A549 (cell line): ENCODE results near the gene SOD3. TPM values are rescaled to one million over a fixed set of nuclear protein-coding genes. Genes with fewer than 3 reads are reported as not detected.

ENCODE experiments used
- ATAC-seq, 2 experiments: fragments of 200-7000 bp in 1 of 2; fragments of >200 bp in 1 of 2; cut with Nextera tagmentation in 1 of 2; cut with Tn5 transposase in 1 of 2; 3 replicates each; pipeline versions ENCODE4 v1.8.0 to v1.9.1; 2018 to 2020; ENCODE audit warnings: mild to moderate bottlenecking in 1 of 2, moderate library complexity in 1 of 2
- CTCF ChIA-PET: fragments of 300-600 bp; sonication (Branson Sonifier 250); formaldehyde crosslinking; extraction: SDS; loops from one replicate; lab custom pipeline; 2021; ENCODE audit warnings: antibody characterized with exemption, inconsistent platforms; lab: Yijun Ruan, JAX
- POLR2A ChIA-PET: fragments of 350-600 bp; formaldehyde crosslinking; extraction: SDS; loops from one replicate; lab custom pipeline; 2021; ENCODE audit warnings: antibody characterized with exemption, inconsistent platforms; lab: Yijun Ruan, JAX
- DNase-seq, 2 experiments: peaks; one replicate each; pipeline versions ENCODE4 v3.0.0 to v3.0.0-alpha.2; 2011 to 2016; ENCODE audit warnings: low read depth in 1 of 2, low spot score in 1 of 2
- FAIRE-seq: peaks from 2 replicates; lab custom pipeline; 2011; peaks lifted over from hg19 to GRCh38; lab: Jason Lieb, UNC
- H3K27ac ChIP-seq, 2 experiments: fragments of >200 bp; sonication (Bioruptor Twin); formaldehyde crosslinking; 3 replicates each; pipeline ENCODE4 v1.5.1; 2016 to 2017
- H3K4me1 ChIP-seq: fragments of >200 bp; sonication (Bioruptor Twin); formaldehyde crosslinking; 3 replicates; pipeline ENCODE4 v1.6.1; 2016
- H3K4me2 ChIP-seq: fragments of >200 bp; sonication (Bioruptor Twin); formaldehyde crosslinking; 3 replicates; pipeline ENCODE4 v1.6.1; 2016
- H3K4me3 ChIP-seq: fragments of >200 bp; sonication (Bioruptor Twin); formaldehyde crosslinking; 3 replicates; pipeline ENCODE4 v1.5.1; 2016
- H3K9me3 ChIP-seq: fragments of >200 bp; sonication (Bioruptor Twin); formaldehyde crosslinking; 3 replicates; pipeline ENCODE4 v1.6.1; 2016
- ATOH8 ChIP-seq: fragments of 250-450 bp; sonication (Bioruptor Pico); IDR thresholded peaks from 2 replicates; pipeline ENCODE4 v1.5.0; 2020; ENCODE audit warnings: low read depth, mild to moderate bottlenecking, moderate library complexity
- BHLHE40 ChIP-seq: IDR thresholded peaks from 2 replicates; pipeline ENCODE4 v1.6.1; 2012; ENCODE audit warnings: low read depth, low read length, inconsistent platforms
- CBX8 ChIP-seq: fragments of 200-600 bp; sonication (generic); IDR thresholded peaks from 2 replicates; pipeline ENCODE4 v1.6.1; 2016
- CEBPB ChIP-seq, 2 experiments: fragments of >200 bp in 1 of 2; sonication (Bioruptor Twin) in 1 of 2; formaldehyde crosslinking in 1 of 2; IDR thresholded peaks; 2 replicates each; pipeline ENCODE4 v1.6.1; 2012 to 2016
- CHD2 ChIP-seq: fragments of 150-350 bp; IDR thresholded peaks from 2 replicates; pipeline ENCODE4 v1.6.1; 2014; ENCODE audit warnings: low read length; ENCODE audit not compliant: partially characterized antibody
- CHD4 ChIP-seq: fragments of 200-600 bp; sonication (generic); IDR thresholded peaks from 2 replicates; pipeline ENCODE4 v1.6.1; 2016; ENCODE audit warnings: antibody characterized with exemption, mild to moderate bottlenecking, borderline replicate concordance
- EHF ChIP-seq: fragments of 250-450 bp; sonication (Bioruptor Pico); IDR thresholded peaks from 2 replicates; pipeline ENCODE4 v1.5.0; 2020; ENCODE audit warnings: mild to moderate bottlenecking
- EHMT2 ChIP-seq: fragments of 200-600 bp; sonication (generic); IDR thresholded peaks from 2 replicates; pipeline ENCODE4 v1.6.1; 2016; ENCODE audit warnings: antibody characterized with exemption, low read depth, mild to moderate bottlenecking, moderate library complexity
- ESRRA ChIP-seq: fragments of 150-350 bp; IDR thresholded peaks from 2 replicates; pipeline ENCODE4 v1.6.1; 2014; ENCODE audit warnings: mild to moderate bottlenecking, low read length, borderline replicate concordance
- FOSB ChIP-seq: fragments of 250-450 bp; sonication (Bioruptor Pico); IDR thresholded peaks from 2 replicates; pipeline ENCODE4 v1.5.0; 2020; ENCODE audit warnings: mild to moderate bottlenecking, moderate library complexity
- FOSL2 ChIP-seq, 2 experiments: fragments of 450-650 bp in 1 of 2; fragments of >200 bp in 1 of 2; sonication (Bioruptor Twin) in 1 of 2; formaldehyde crosslinking; IDR thresholded peaks; 2 replicates each; pipeline versions ENCODE4 v1.5.0 to v1.6.1; 2016 to 2020; ENCODE audit warnings: mild to moderate bottlenecking in 1 of 2, moderate library complexity in 1 of 2
- FOXS1 ChIP-seq: fragments of 250-450 bp; sonication (Bioruptor Pico); IDR thresholded peaks from 2 replicates; pipeline ENCODE4 v1.5.0; 2020; ENCODE audit warnings: mild to moderate bottlenecking, moderate library complexity
- GATA3 ChIP-seq: IDR thresholded peaks from 2 replicates; pipeline ENCODE4 v1.6.1; 2012; ENCODE audit warnings: borderline replicate concordance
- HDAC2 ChIP-seq: fragments of 200-600 bp; sonication (generic); IDR thresholded peaks from 2 replicates; pipeline ENCODE4 v1.6.1; 2016
- HEYL ChIP-seq: fragments of 250-450 bp; sonication (Bioruptor Pico); IDR thresholded peaks from 2 replicates; pipeline ENCODE4 v1.8.0; 2021; ENCODE audit warnings: mild to moderate bottlenecking, moderate library complexity
- HOXA7 ChIP-seq: fragments of 250-450 bp; sonication (Bioruptor Pico); IDR thresholded peaks from 2 replicates; pipeline ENCODE4 v1.5.0; 2020; ENCODE audit warnings: mild to moderate bottlenecking, moderate library complexity
- HOXB5 ChIP-seq: fragments of 250-450 bp; sonication (Bioruptor Pico); IDR thresholded peaks from 2 replicates; pipeline ENCODE4 v1.5.0; 2020; ENCODE audit warnings: mild to moderate bottlenecking, moderate library complexity
- MAFK ChIP-seq: fragments of 450-650 bp; IDR thresholded peaks from 2 replicates; pipeline ENCODE4 v1.6.1; 2014; ENCODE audit not compliant: partially characterized antibody
- MAZ ChIP-seq: fragments of 150-350 bp; IDR thresholded peaks from 2 replicates; pipeline ENCODE4 v1.6.1; 2014; ENCODE audit warnings: antibody characterized with exemption, low read depth, low read length, borderline replicate concordance
- MYC ChIP-seq: IDR thresholded peaks from 2 replicates; pipeline ENCODE4 v1.6.1; 2012; ENCODE audit warnings: mild to moderate bottlenecking, inconsistent platforms, low read length, improper control_type of control experiment, borderline replicate concordance
- NR3C1 ChIP-seq: fragments of >200 bp; sonication (Bioruptor Twin); formaldehyde crosslinking; IDR thresholded peaks from 3 replicates; pipeline ENCODE4 v1.6.1; 2017
- PHF8 ChIP-seq: fragments of 200-600 bp; sonication (generic); IDR thresholded peaks from 2 replicates; pipeline ENCODE4 v1.6.1; 2016; ENCODE audit warnings: low read depth, mild to moderate bottlenecking, antibody characterized with exemption, moderate library complexity, borderline replicate concordance
- POLR2A ChIP-seq: IDR thresholded peaks from 2 replicates; pipeline ENCODE4 v1.6.1; 2012; ENCODE audit warnings: mild to moderate bottlenecking, low read length
- POLR2AphosphoS2 ChIP-seq: conservative IDR thresholded peaks from 2 replicates; pipeline ENCODE4 v1.6.1; 2012; ENCODE audit warnings: low read length, improper control_type of control experiment, inconsistent platforms
- RARB ChIP-seq: fragments of 250-450 bp; sonication (Bioruptor Pico); IDR thresholded peaks from 2 replicates; pipeline ENCODE4 v1.8.0; 2021; ENCODE audit warnings: mild to moderate bottlenecking, moderate library complexity
- RCOR1 ChIP-seq: fragments of 150-350 bp; IDR thresholded peaks from 2 replicates; pipeline ENCODE4 v1.6.1; 2014; ENCODE audit warnings: antibody characterized with exemption, low read length, low read depth
- RFX5 ChIP-seq: fragments of 450-650 bp; IDR thresholded peaks from 2 replicates; pipeline ENCODE4 v1.7.1; 2014; ENCODE audit warnings: antibody characterized with exemption, mild to moderate bottlenecking, moderate library complexity
- RNF2 ChIP-seq: fragments of 200-600 bp; sonication (generic); IDR thresholded peaks from 2 replicates; pipeline ENCODE4 v1.6.1; 2016; ENCODE audit warnings: low read depth, mild to moderate bottlenecking, antibody characterized with exemption, moderate library complexity, borderline replicate concordance
- TFCP2L1 ChIP-seq: fragments of 250-450 bp; sonication (Bioruptor Pico); IDR thresholded peaks from 2 replicates; pipeline ENCODE4 v1.5.0; 2021; ENCODE audit warnings: mild to moderate bottlenecking
- ZNF302 ChIP-seq: fragments of 250-450 bp; sonication (Bioruptor Pico); IDR thresholded peaks from 2 replicates; pipeline ENCODE4 v1.9.0; 2021; ENCODE audit warnings: inconsistent platforms, mild to moderate bottlenecking, moderate library complexity
- ZSCAN20 ChIP-seq: fragments of 250-450 bp; sonication (Bioruptor Pico); IDR thresholded peaks from 2 replicates; pipeline ENCODE4 v1.8.0; 2022; ENCODE audit warnings: mild to moderate bottlenecking, moderate library complexity
- WGBS: methylation state at CpG from one replicate; pipeline ENCODE4 v1.1.6; 2017; ENCODE audit errors: missing lambda C conversion rate; 5-methylcytosine and 5-hydroxymethylcytosine counted together
- polyA plus RNA-seq, 4 experiments: library from polyadenylated mRNA; depleted of rRNA in 3 of 4; stranded (reverse); fragments of >200 nt; fragmentation: RNase III in 1 of 4; extraction: RNeasy Plus Mini Kit Qiagen cat#74134 plus additional on column Dnase treatment in 1 of 4; gene quantifications; 2 replicates in 3 of 4; 3 replicates in 1 of 4; pipeline ENCODE4 v1.2.3, GENCODE V29; 2011 to 2017
- TF ChIP-seq, protein P1 (sequence below): IDR thresholded peaks from 2 replicates; pipeline ENCODE4 v1.6.1; 2012; ENCODE audit warnings: low read depth, borderline replicate concordance
- TF ChIP-seq, protein P2 (sequence below): fragments of 150-350 bp; IDR thresholded peaks from 2 replicates; pipeline ENCODE4 v1.6.1; 2014; ENCODE audit warnings: low read depth, mild to moderate bottlenecking, low read length
- TF ChIP-seq, protein P3 (sequence below): fragments of >200 bp; sonication (Bioruptor Twin); formaldehyde crosslinking; IDR thresholded peaks from 3 replicates; pipeline ENCODE4 v1.6.1; 2016

The SOD3 gene
- polyA plus RNA-seq, 2 of the 4 experiments (the other 2 are of a cell fraction) = not detected

GRCh38 chr4:24764345-24764744, 31.0 kb upstream of the SOD3 start:
- WGBS = 67% methylated on average over 3 of the region's 3 CpGs
- Histone ChIP-seq H3K27ac (peak overlapping the region in 1 of 2 experiments; percentile 25; a peak in 1 of 6 replicates), H3K4me3 (no peak overlapping the region), H3K4me2 (peak overlapping the region; percentile 57; the same call in 2 of the 3 replicates), H3K4me1 (peaks cover 12% of the 10 kb centered on the region; the same call in 1 of the 3 replicates)
- no peak for DNase-seq
- no peak for TF ChIP-seq CHD2
- no peak for TF ChIP-seq CEBPB (IDR thresholded peaks at IDR 0.05)
- no peak for TF ChIP-seq FOXS1 (CRISPR knock-in tag)
- TF ChIP-seq CBX8 = no peak
- no peak for TF ChIP-seq RFX5
- TF ChIP-seq RCOR1 = no peak
- TF ChIP-seq HDAC2 = no peak
- TF ChIP-seq, protein P1, sequence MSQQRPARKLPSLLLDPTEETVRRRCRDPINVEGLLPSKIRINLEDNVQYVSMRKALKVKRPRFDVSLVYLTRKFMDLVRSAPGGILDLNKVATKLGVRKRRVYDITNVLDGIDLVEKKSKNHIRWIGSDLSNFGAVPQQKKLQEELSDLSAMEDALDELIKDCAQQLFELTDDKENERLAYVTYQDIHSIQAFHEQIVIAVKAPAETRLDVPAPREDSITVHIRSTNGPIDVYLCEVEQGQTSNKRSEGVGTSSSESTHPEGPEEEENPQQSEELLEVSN = no peak
- TF ChIP-seq EHMT2 = no peak
- no peak for TF ChIP-seq PHF8
- TF ChIP-seq, all 56 proteins: peak for 0
- no peak for FAIRE-seq
- ChIA-PET POLR2A (interaction anchor here (1.1 kb wide), 1 partner anchor 9 kb away, joined by 3 read pairs; no protein-coding TSS in a partner anchor), CTCF (no interaction called here)
- no peak for ATAC-seq
- no peaks in the 10 kb centered on the region for H3K9me3 ChIP-seq

DNA sequence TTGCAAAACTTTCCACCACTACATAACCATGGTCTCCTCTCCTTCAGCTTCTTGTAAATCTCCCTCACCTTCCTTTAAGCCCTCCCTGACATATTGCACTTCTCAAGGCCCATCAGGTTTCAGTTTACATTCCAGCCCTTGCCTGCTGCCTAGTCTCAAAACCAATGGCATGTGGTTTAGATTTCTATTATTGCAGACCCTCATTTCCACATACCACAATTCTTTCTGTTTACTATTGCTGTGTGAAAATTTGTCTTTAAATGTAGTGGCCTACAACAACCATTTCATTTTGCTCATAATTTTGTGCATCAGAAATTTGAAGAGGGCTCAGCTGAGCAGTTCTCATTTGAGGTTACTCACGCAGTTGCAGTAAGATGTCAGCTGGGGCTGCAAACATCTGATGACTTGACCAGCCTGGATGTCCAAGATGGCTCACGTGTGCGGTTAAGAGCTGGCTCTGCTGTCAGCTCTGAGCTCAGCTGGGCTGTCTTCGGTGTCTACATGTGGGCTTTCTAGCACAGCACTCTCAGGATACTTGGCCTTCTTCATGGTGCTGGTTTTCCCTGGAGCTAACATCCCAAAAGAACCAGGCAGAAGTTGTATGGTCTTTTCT, 29.9 kb upstream of the SOD3 start:
- ChIA-PET POLR2A (no interaction called here), CTCF (no interaction called here)

DNA sequence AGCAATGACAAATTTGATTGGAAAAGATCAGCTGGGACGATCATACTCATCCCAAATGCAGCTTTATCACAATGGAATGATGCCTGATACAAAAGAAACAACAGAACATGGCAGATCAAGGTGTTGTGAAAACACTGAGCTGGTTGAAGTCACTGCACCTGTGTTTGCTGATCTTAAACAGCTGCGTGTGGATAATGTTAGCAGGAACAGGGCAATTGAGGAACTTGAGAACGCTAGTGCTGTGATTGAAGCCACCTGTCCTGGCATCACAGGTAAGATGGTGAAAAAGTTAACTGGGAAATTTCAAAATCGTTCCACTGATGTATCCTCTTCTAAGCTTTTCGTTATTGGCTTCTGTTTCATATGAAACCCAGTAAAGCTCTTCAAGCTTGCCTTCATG, 27.4 kb upstream of the SOD3 start:
- ATAC-seq = no peak
- TF ChIP-seq MYC = no peak
- no peak for TF ChIP-seq EHMT2
- no peak for TF ChIP-seq RNF2
- no peak for TF ChIP-seq TFCP2L1
- no peak for TF ChIP-seq EHF (CRISPR knock-in tag)
- TF ChIP-seq HOXB5 (CRISPR knock-in tag) = no peak
- TF ChIP-seq MAFK = no peak
- TF ChIP-seq POLR2A = no peak
- TF ChIP-seq, protein P2, sequence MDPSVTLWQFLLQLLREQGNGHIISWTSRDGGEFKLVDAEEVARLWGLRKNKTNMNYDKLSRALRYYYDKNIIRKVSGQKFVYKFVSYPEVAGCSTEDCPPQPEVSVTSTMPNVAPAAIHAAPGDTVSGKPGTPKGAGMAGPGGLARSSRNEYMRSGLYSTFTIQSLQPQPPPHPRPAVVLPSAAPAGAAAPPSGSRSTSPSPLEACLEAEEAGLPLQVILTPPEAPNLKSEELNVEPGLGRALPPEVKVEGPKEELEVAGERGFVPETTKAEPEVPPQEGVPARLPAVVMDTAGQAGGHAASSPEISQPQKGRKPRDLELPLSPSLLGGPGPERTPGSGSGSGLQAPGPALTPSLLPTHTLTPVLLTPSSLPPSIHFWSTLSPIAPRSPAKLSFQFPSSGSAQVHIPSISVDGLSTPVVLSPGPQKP = no peak
- no peak for TF ChIP-seq HOXA7
- TF ChIP-seq PHF8 = no peak
- TF ChIP-seq POLR2AphosphoS2 = no peak
- TF ChIP-seq HEYL = no peak
- TF ChIP-seq, protein P3, sequence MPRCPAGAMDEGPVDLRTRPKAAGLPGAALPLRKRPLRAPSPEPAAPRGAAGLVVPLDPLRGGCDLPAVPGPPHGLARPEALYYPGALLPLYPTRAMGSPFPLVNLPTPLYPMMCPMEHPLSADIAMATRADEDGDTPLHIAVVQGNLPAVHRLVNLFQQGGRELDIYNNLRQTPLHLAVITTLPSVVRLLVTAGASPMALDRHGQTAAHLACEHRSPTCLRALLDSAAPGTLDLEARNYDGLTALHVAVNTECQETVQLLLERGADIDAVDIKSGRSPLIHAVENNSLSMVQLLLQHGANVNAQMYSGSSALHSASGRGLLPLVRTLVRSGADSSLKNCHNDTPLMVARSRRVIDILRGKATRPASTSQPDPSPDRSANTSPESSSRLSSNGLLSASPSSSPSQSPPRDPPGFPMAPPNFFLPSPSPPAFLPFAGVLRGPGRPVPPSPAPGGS = no peak
- TF ChIP-seq, protein P1 = no peak
- TF ChIP-seq NR3C1 = no peak
- TF ChIP-seq FOSL2 (IDR thresholded peaks at IDR 0.05) = no peak
- TF ChIP-seq FOSL2 (CRISPR knock-in tag; IDR thresholded peaks at IDR 0.05) = no peak
- TF ChIP-seq, all 56 proteins: peak for 0
- CTCF ChIA-PET = no interaction called here
- DNase-seq = no peak
- POLR2A ChIA-PET = no interaction called here
- H3K27ac ChIP-seq = no peak overlapping the region
- no peak overlapping the region for H3K4me3 ChIP-seq
- no peak overlapping the region for H3K4me2 ChIP-seq
- no peak for FAIRE-seq
- H3K4me1 ChIP-seq = peaks cover 12% of the 10 kb centered on the region; the same call in 1 of the 3 replicates
- 43% methylated on average over 5 of the region's 5 CpGs for WGBS
- H3K9me3 ChIP-seq = no peaks in the 10 kb centered on the region

More for the DNA sequence above, 29.9 kb upstream of the SOD3 start:
- no peak for TF ChIP-seq ESRRA
- no peak for TF ChIP-seq TFCP2L1
- TF ChIP-seq RARB = no peak
- TF ChIP-seq ZSCAN20 (CRISPR knock-in tag) = no peak
- no peak for TF ChIP-seq ZNF302 (CRISPR knock-in tag)
- TF ChIP-seq CEBPB (IDR thresholded peaks at IDR 0.05) = no peak
- TF ChIP-seq HEYL = no peak
- no peak for TF ChIP-seq GATA3
- TF ChIP-seq CHD4 = no peak
- TF ChIP-seq FOSB (CRISPR knock-in tag) = no peak
- no peak for TF ChIP-seq RCOR1
- TF ChIP-seq BHLHE40 = no peak
- TF ChIP-seq ATOH8 (CRISPR knock-in tag) = no peak
- TF ChIP-seq MAZ = no peak
- H3K4me1 ChIP-seq = peaks cover 12% of the 10 kb centered on the region; the same call in 1 of the 3 replicates
- FAIRE-seq (no peak), ATAC-seq (no peak), DNase-seq (no peak)
- WGBS = 86% methylated on average over 4 of the region's 4 CpGs
- H3K4me2 ChIP-seq = no peak overlapping the region
- H3K4me3 ChIP-seq = no peak overlapping the region
- no peak overlapping the region for H3K27ac ChIP-seq
- no peaks in the 10 kb centered on the region for H3K9me3 ChIP-seq
